ENCODE results near the gene TGFB2. TPM values are rescaled to one million over a fixed set of nuclear protein-coding genes. Genes with fewer than 3 reads are reported as not detected.

Gene TGFB2
- total and polyA plus RNA-seq, 3 donors from 2014 or later, result 2.4 to 4.5 (median 2.6) TPM

GRCh38 chr1:218444173-218444572, 99.0 kb downstream of the TGFB2 start:
- TF ChIP-seq POLR2A (IDR thresholded peaks at IDR 0.05) (no peak), CTCF (IDR thresholded peaks at IDR 0.05) (no peak)
- Histone ChIP-seq H3K27me3 (no peaks in the 10 kb centered on the region), H3K4me1 (peaks cover 10% of the 10 kb centered on the region), H3K9me3 (no peaks in the 10 kb centered on the region), H3K4me3 (no peak overlapping the region), H3K27ac (no peak overlapping the region), H3K36me3 (ENCODE audit: low read depth, missing control alignments) (no peaks in the 10 kb centered on the region)
- DNase-seq, result no peak
- intact Hi-C loops (cut with DNase I; ENCODE audit: low total_unique reads), result no loop called here
- 79 to 86% methylated on average over 5 of the region's 5 CpGs for WGBS, 2 donors

- no peak for TF ChIP-seq CTCF (IDR thresholded peaks at IDR 0.05)
- TF ChIP-seq POLR2A (IDR thresholded peaks at IDR 0.05), result no peak
- no peak for DNase-seq
- intact Hi-C loops (cut with DNase I; ENCODE audit: low total_unique reads), result no loop called here
- 77 to 88% methylated on average over 1 of the region's 1 CpG for WGBS, 2 donors
- Histone ChIP-seq H3K27me3 (no peaks in the 10 kb centered on the region), H3K4me1 (peaks cover 10% of the 10 kb centered on the region), H3K36me3 (ENCODE audit: low read depth, missing control alignments) (no peaks in the 10 kb centered on the region), H3K27ac (no peak overlapping the region), H3K9me3 (no peaks in the 10 kb centered on the region), H3K4me3 (no peak overlapping the region)
These were observed 99.5 kb downstream of the TGFB2 start for GRCh38 chr1:218444588-218444987.

GRCh38 chr1:218447010-218447689, 102.0 kb downstream of the TGFB2 start:
- H3K9me3 ChIP-seq, result no peaks in the 10 kb centered on the region
- DNase-seq, result peak; percentile 50
- intact Hi-C loops (cut with DNase I; ENCODE audit: low total_unique reads), result no loop called here
- peak overlapping the region; percentile 81 to 89 for H3K27ac ChIP-seq
- H3K4me1 ChIP-seq, result peaks cover 10% of the 10 kb centered on the region
- H3K36me3 ChIP-seq (ENCODE audit: low read depth, missing control alignments), result no peaks in the 10 kb centered on the region
- TF ChIP-seq POLR2A (IDR thresholded peaks at IDR 0.05), result no peak
- TF ChIP-seq CTCF (IDR thresholded peaks at IDR 0.05), result no peak
- H3K27me3 ChIP-seq, result no peaks in the 10 kb centered on the region
- no peak overlapping the region for H3K4me3 ChIP-seq
- WGBS, 2 donors, result 49 to 59% methylated on average over 7 of the region's 7 CpGs

GRCh38 chr1:218451415-218451814, 106.3 kb downstream of the TGFB2 start:
- no peak for TF ChIP-seq POLR2A (IDR thresholded peaks at IDR 0.05)
- TF ChIP-seq CTCF (IDR thresholded peaks at IDR 0.05), result no peak
- H3K9me3 ChIP-seq, result no peaks in the 10 kb centered on the region
- H3K27ac ChIP-seq, result no peak overlapping the region
- no peaks in the 10 kb centered on the region for H3K36me3 ChIP-seq (ENCODE audit: low read depth, missing control alignments)
- no peak for DNase-seq
- no peaks in the 10 kb centered on the region for H3K27me3 ChIP-seq
- intact Hi-C loops (cut with DNase I; ENCODE audit: low total_unique reads), result no loop called here
- WGBS, 2 donors, result 78 to 91% methylated on average over 3 of the region's 3 CpGs
- H3K4me1 ChIP-seq, result peaks cover 7% of the 10 kb centered on the region
- H3K4me3 ChIP-seq, result no peak overlapping the region

- WGBS, 2 donors, result 89 to 94% methylated on average over 2 of the region's 2 CpGs
- peaks cover 9% of the 10 kb centered on the region for H3K4me1 ChIP-seq
- intact Hi-C loops (cut with DNase I; ENCODE audit: low total_unique reads), result no loop called here
- H3K36me3 ChIP-seq (ENCODE audit: low read depth, missing control alignments), result no peaks in the 10 kb centered on the region
- no peaks in the 10 kb centered on the region for H3K9me3 ChIP-seq
- DNase-seq, result no peak
- TF ChIP-seq CTCF (IDR thresholded peaks at IDR 0.05) (no peak), POLR2A (IDR thresholded peaks at IDR 0.05) (no peak)
- no peak overlapping the region for H3K27ac ChIP-seq
- no peak overlapping the region for H3K4me3 ChIP-seq
- H3K27me3 ChIP-seq, result no peaks in the 10 kb centered on the region
These were observed 109.7 kb downstream of the TGFB2 start for GRCh38 chr1:218454700-218455282.
